Eye (tissue), 1 donor: ENCODE data around the gene NFKBIE.

Experiments
- DNase-seq: peaks from one replicate; pipeline ENCODE4 v3.0.0-alpha.2; 2015

Gene NFKBIE

DNA sequence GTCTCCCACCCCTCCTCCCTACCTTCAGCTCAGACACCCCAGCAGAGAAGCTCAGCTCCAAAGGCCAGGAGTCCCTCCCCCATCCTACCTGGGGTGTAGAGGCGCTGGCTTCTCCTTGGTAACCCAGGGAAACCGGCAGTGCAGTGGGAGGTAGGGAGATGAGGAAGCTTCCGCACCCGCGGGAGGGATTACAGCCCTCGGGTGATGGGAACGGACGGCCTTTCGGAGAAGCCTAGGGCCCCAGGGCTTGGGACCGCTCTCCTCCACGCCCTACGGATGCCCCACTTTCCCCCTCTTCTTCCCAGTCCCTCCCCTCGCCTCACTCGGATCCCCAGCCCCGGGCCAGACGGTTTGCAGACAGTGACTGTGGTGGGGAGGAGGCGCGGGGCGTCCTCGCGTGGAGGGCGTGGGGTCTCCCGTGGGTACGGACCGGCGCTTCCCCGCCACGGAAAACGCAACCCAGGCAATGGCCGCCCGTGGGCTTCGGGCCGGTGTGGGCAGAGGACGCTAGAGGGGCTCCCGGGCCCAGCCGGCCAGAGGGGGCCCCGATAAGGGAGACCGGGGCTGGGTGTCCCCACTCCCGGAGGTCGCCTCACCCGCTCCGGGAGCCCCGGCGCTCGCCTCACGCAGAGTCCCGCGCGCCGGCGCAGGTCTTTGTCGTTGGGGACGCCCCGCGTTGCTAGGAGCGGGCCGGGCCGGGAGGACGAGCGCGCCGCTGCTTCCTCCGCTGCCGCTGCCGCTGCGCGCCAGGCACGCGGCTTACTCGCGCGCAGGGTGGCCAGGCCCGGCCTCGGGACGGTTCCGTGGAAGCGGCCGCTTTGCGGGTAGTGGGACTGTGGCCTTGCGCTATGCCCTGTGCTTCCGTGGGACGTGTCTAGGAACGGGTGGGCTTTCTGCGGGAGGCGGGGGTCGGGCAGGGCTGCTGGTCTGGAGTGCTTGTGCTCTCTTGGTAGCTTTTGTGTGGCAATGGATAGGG lies 32.0 kb upstream of the NFKBIE start:
- peak; percentile 85 for DNase-seq

DNA sequence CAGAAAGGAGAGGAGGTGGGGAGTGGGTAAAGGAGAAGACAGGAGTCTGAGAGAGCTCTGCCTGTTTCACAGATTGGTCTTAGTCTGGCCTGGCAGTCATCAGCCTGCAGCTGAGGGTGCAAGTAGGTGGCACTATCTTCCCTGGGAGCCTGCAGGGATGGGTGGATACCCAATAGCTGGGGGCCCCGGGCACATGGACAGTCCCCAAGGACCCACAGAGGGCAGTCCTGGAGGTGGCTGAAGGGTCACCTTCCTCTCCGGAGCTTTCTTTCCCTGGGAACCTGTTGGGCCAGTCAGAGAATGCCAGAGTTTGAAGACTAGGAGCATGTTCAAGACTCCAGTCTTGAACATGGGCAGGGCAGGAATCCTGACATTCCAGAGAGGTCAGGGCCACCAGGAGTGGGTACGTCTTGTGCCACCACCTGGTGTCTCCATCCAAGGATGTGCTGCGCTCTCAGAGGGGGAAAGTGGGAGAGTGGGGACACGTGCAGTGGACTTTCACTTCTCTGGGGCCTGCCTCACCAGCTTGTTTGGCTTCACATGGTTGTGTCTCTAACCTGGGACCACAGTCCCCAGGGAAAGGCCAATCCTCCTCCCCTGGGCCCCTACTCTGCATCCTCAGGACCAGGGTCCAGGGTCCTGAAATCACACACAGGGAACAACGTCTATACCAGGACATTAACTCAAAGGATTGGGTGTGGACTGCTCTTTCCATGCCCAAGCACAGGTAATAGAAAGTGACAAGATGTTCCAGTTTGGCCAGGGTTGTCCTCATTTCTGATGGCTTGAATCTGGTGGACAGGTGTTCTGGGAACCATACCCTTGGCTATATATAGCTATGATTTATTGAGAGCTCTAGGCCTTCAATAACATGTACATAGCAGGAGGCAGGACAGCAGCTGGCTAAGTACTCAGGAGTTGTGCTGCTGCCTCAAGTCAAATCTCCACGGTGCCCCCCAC lies 29.8 kb upstream of the NFKBIE start:
- DNase-seq: no peak

- no peak for DNase-seq
Observed at GRCh38 chr6:44292661-44293365, 27.5 kb upstream of the NFKBIE start.

DNA sequence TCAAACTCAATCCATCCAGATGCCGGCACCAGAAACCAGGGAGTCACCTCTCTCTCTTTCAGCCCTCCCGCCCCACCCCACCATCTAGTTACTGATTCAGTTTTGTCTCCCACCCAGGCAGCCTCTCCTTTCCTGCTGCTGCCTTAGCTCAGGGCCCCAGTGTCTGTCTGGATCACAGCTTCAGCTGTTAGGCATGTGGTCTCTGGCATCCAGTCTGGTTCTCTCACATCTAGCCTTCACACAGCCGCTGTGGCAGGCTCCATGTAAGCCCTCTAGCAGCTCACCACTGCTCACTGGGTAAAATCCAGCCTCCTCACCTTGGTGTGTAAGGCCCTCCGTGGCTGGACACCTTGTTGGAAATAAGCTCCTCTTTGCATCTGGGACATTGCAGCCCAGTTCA lies 26.5 kb upstream of the NFKBIE start:
- no peak for DNase-seq

DNA sequence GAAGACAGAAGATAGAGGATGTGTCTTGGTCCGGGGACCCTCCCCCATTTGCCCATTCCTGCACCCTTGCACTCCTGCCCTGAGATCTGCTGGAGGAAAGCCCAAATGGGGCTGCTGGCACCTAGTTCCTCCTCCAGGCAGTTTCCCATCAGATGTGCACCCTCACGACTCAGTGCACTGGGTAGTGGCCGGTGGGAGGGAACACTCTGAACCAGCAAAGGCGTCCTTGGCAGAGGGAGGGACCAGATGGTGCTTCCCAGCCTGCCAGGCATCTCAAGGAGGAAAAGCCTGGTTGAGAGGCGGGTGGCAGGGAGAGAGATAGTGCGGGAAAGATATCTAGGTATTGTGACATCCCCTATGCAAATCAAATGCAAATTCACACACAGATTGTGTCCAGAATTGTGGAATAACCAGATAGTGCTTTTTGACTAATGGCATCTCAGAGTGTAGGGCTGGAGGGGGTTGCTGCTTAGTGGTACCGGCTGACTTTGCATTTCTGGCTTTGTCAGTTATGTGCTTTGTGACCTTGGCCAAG lies 24.4 kb upstream of the NFKBIE start:
- peak; percentile 28 for DNase-seq

DNA sequence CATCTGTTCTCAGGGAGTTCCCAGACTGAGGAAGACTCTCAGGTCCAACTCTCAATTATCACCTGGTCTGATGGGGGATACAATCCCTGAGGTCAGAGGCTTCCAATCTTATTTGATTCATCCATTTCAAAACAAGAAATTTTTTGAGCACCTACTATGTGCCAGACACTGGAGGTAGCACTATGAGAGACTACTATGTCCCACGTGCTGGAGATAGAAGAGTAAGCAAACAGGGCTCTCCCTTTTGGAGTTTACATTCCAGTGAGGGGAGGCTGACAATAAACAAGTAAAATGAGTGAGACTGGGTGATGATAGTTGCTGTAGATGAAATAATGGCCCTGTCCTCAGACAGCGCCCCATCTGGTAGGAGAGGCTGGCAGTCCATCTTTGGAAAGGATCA lies 21.4 kb upstream of the NFKBIE start:
- no peak for DNase-seq

DNA sequence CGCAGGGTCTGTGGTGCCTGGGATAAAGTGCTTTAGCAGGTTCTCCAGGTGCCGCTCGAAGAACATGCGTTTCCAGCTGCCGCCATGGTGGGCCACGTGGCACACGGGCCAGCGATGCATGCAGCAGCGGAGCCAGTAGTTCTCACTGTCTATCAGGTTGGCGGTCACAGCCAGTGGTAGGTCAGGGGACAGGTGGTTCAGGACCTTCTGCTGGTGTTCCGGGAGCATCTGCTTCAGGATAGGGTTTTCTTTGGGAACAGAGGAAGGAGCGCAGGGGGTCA lies 20.9 kb upstream of the NFKBIE start:
- no peak for DNase-seq

DNA sequence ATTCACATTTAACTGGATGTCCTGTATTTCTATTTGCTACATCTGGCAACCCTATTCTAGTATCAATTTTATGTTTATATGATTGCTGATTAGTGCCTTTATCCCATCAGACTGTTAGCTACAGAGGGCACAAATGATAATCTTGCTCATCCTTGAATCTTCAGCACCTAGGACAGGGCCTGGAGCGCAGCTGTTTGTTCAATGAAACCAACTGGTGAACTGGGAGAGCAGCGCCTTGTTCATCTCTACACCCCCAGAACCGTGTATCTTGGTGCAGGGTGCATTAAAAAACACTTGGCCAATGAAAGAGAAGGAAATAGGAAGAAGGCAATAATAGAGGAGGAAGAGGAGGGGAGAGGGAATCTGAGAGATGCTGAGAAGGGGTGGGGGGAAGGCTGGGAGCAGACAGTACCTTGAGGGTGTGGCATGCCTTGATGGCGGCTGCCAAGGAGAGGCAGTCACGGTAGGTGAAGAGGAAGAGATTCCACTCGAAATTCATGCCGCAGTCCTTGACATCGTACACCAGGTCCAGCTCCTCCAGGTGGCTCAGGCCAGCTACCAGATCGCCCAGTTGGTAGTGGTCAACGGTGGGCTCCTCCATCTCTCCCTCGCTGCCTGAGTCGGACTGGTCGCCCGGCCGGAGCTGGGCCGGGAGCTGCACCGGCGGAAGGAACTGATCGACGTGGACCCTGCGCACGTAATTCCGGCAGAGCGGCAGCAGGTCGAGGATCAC lies 20.4 kb upstream of the NFKBIE start:
- DNase-seq: peak; percentile 50

GRCh38 chr6:44284867-44285266 lies 19.5 kb upstream of the NFKBIE start:
- DNase-seq: no peak

DNA sequence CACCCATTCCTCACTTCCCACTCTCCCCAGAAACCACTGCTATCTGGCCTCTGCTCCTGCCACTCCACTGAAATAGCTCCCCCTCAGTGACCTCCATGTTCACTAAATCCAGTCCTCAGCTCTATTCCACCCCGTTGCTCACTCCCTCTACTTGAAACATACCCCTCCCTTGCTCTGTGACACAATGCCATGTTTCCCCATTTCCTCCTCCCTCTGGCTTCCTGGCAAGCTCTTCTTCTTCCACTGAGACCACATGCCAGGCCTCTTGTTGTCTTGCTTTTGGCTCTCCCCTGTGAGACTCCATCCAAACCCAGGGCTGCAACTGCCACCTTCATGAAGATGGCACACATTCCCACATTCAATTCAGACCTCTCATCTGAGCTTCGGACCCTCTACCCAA lies 18.8 kb upstream of the NFKBIE start:
- DNase-seq: no peak

GRCh38 chr6:44278774-44279697 lies 13.7 kb upstream of the NFKBIE start:
- no peak for DNase-seq

DNA sequence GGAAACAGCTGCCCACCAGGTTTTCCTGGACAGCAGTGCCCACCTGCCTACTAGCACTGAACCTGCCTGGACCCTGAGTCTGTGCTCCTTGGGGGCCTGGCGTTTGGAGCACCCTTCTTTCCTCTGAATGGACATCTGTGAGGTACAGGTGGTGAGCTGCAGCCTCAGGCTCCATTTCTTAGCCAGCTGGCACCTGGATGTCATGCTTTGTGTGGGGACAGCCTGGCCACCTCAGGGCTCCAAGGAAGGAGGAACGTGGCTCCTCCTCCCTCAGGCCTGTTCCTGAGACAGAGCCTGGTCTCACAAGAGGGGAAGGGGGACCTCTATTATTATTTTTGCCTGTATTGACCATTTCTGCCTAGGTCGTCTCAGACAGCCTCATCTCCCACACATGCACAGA lies 13.0 kb upstream of the NFKBIE start:
- no peak for DNase-seq

DNA sequence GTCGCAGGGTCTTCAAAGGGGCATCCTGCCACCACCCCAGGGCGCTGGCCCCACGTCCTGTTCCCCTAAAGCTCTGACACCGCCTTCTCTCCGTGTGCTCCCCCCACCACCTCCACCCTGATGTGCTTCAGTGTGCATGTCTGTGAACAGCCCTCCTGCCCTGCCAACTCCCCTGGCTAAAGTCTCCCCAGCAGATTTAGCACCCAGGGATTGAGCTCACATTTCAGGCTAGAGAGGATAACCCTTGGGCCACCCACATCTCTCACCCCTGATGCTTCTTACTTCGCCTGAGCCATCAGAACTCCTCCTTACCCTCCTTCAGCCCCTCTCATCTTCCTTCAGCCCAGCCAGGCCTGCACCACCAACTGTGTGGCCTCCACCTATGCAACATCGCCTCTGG lies 12.4 kb upstream of the NFKBIE start:
- no peak for DNase-seq

DNA sequence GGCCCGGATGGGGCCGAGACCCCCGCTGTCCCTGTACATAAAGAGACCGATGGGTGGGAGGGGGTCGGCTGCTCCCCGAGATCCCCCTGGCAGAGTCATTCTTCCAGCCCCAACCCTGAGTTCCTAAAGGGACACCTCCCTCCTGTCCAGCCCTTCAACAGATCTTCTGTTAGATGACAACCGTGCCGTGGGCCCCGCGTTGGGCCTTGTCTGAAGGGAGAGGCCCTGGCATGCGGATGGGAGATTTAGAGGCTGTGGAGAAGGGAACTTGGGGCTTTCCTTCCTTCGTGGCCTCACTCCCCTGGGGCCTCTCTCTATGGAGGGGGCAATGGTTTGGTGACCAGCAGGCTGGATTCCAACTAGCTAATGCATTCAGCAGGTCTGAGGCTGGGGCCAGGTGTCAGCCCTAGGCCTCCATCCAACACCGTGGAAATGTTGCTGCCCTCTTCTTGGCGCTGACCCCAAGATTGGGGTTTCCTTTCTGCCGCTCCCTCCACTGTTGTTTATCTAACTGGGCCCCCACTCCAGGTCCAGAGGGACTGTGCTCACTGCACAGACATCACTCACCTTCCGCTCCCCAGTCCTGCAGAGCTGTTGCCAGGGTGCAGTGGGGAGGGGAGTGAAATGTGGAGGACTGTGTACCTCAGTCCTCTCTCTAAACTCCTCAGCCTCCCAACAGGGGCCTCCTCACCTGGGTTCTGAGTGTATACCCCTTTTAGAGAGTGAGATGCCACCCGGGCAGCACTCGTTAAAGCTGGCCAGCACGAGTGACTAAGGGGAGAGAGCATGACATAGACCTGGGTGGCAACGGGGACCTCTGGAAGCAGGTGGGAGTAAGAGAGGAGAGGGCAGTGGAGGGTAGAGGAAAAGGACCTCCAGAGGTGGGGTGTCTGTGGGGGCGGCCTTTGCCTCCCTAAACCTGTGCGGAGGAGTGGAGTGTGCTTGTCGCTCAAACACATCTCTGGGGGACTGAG lies 11.6 kb upstream of the NFKBIE start:
- peak; percentile 42 for DNase-seq

DNA sequence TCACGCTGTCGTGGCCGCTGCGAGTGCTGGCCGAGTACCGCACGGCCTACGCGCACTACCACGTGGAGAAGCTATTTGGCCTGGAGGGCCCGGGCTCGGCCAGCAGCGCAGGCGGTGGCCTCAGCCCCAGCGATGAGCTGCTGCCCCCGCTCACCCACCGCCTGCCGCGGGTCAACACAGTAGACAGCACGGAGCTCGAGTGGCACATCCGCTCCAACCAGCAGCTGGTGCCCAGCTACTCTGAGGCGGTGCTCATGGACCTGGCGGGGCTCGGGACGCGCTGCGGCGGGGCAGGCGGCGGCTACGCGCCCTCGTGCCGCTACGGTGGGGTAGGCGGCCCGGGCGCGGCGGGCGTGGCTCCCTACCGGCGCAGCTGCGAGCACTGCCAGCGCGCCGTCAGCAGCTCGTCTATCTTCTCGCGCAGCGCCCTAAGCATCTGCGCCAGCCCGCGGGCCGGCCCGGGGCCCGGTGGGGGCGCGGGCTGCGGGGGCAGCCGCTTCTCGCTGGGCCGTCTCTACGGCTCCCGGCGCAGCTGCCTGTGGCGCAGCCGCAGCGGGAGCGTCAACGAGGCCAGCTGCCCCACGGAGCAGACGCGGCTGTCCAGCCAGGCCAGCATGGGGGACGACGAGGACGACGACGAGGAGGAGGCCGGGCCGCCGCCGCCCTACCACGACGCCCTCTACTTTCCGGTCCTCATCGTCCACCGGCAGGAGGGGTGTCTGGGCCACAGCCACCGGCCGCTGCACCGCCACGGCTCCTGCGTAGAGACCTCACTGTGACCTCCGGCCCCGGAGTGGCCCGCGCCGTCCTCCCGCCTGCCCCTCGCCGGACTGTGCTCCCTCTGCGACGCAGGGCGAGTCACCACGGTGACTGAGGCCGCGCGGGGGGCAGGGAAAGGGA lies 10.6 kb upstream of the NFKBIE start:
- DNase-seq: peak; percentile 71

- no peak for DNase-seq
Observed at GRCh38 chr6:44275271-44275748, 10.0 kb upstream of the NFKBIE start.

DNA sequence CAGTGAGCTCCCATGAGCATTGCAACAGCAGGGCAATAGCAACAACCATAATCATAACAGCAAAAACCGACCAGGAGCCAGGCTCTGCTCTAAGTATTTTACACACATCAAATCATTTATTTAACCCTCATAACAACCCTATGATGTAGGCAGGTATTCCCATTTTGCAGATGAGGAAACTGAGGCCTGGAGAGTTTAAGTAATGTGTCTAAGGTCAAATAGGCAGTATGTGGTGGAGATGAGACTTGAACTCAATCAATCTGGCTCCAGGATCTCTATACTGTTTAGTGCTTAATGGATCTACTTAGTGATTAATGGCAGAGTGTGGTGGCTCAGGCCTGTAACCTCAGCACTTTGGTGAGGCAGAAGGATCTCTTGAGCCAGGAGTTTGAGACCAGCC lies 8.3 kb upstream of the NFKBIE start:
- DNase-seq: no peak

DNA sequence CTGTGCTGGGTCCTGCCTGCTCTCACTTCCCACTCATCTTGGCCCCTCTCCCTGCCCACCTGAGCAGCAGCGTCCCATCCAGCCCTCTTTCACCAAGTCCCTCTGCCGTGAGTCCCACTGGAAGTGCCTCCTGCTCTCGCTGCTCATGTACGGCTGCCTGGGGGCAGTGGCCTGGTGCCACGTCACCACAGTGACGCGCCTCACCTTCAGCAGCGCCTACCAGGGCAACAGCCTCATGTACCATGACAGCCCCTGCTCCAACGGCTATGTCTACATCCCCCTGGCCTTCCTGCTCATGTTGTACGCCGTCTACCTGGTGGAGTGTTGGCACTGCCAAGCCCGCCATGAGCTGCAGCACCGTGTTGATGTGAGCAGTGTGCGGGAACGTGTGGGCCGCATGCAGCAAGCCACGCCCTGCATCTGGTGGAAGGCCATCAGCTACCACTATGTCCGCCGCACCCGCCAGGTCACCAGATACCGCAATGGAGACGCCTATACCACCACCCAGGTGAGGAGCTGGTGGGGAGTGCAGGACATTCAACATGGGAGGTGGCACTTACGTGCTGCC lies 7.7 kb upstream of the NFKBIE start:
- no peak for DNase-seq
